ENCODE results near the gene GJB3.

- no peak for TF ChIP-seq CTCF (IDR thresholded peaks at IDR 0.05; ENCODE audit: low read length)
- TF ChIP-seq EZH2phosphoT487 (IDR thresholded peaks at IDR 0.05; ENCODE audit: low read length) = no peak
Measured at GRCh38 chr1:34736692-34737091, 44.3 kb upstream of the GJB3 start.

Data from MM.1S (cell line).